SK-N-SH (cell line): ENCODE results near the gene AHDC1. TPM values are rescaled to one million over a fixed set of nuclear protein-coding genes. Genes with fewer than 3 reads are reported as not detected.

Source experiments
- CTCF ChIA-PET: fragments of 300-600, 350-600 bp; formaldehyde crosslinking; extraction: SDS; loops from one replicate; lab custom pipeline; 2021; lab: Yijun Ruan, JAX
- POLR2A ChIA-PET: fragments of 350-600 bp; sonication (Branson Sonifier 250); formaldehyde crosslinking; extraction: SDS; loops from one replicate; lab custom pipeline; 2020; ENCODE audit warnings: antibody characterized with exemption, inconsistent platforms; lab: Yijun Ruan, JAX
- DNase-seq: peaks from one replicate; pipeline ENCODE4 v3.0.0; 2012
- H2AFZ ChIP-seq: fragments of 200-600 bp; sonication (generic); 2 replicates; pipeline ENCODE4 v1.8.1; 2016; ENCODE audit warnings: antibody characterized with exemption, mild to moderate bottlenecking, low read depth
- H3F3A ChIP-seq: fragments of 200-600 bp; sonication (generic); replicated peaks from 2 replicates; pipeline ENCODE3; 2016; ENCODE audit warnings: antibody characterized with exemption, mild to moderate bottlenecking; ENCODE audit not compliant: insufficient read depth
- H3K27ac ChIP-seq, 2 experiments: fragments of 200-500 bp in 1 of 2; fragments of 200-600 bp in 1 of 2; sonication (Bioruptor generic) in 1 of 2; sonication (generic), shearing (Covaris generic) in 1 of 2; 2 replicates each; pipeline versions ENCODE4 v1.5.1 to v1.6.1; 2014 to 2016; ENCODE audit warnings: low read depth in 2 of 2, inconsistent platforms in 1 of 2, low read length in 1 of 2, mild to moderate bottlenecking in 1 of 2, mixed read lengths in 1 of 2
- H3K27me3 ChIP-seq: fragments of 200-600 bp; sonication (generic), shearing (Covaris generic); 2 replicates; pipeline ENCODE4 v1.6.1; 2016; ENCODE audit warnings: mixed run types; ENCODE audit not compliant: insufficient read depth
- H3K36me3 ChIP-seq, 2 experiments: fragments of 200-500 bp in 1 of 2; fragments of 200-600 bp in 1 of 2; sonication (Bioruptor generic) in 1 of 2; sonication (generic) in 1 of 2; replicated peaks in 1 of 2; 2 replicates each; pipeline versions ENCODE3 to v1.5.1; 2014 to 2016; ENCODE audit warnings: low read length in 1 of 2, mild to moderate bottlenecking in 1 of 2; ENCODE audit not compliant: insufficient read depth in 2 of 2, control insufficient read depth in 1 of 2
- H3K4me1 ChIP-seq, 2 experiments: fragments of 200-500 bp in 1 of 2; fragments of 200-600 bp in 1 of 2; sonication (Bioruptor generic) in 1 of 2; sonication (generic), shearing (Covaris generic) in 1 of 2; 2 replicates each; pipeline versions ENCODE4 v1.5.1 to v1.6.1; 2014 to 2016; ENCODE audit warnings: low read depth in 1 of 2, low read length in 1 of 2, mixed run types in 1 of 2; ENCODE audit not compliant: insufficient read depth in 2 of 2, control insufficient read depth in 1 of 2
- H3K4me2 ChIP-seq: fragments of 200-600 bp; sonication (generic), shearing (Covaris generic); 2 replicates; pipeline ENCODE4 v1.6.1; 2017; ENCODE audit warnings: mixed run types
- H3K4me3 ChIP-seq, 2 experiments: fragments of 200-500 bp in 1 of 2; fragments of 200-600 bp in 1 of 2; sonication (Bioruptor generic) in 1 of 2; sonication (generic), shearing (Covaris generic) in 1 of 2; 2 replicates each; pipeline versions ENCODE4 v1.5.1 to v1.8.1; 2014 to 2016; ENCODE audit warnings: low read depth in 2 of 2, inconsistent platforms in 1 of 2, low read length in 1 of 2, mild to moderate bottlenecking in 1 of 2, mixed read lengths in 1 of 2, moderate library complexity in 1 of 2
- H3K79me2 ChIP-seq: fragments of 200-600 bp; sonication (generic); 2 replicates; pipeline ENCODE4 v1.8.1; 2017; ENCODE audit warnings: mild to moderate bottlenecking; ENCODE audit not compliant: insufficient read depth
- H3K9ac ChIP-seq: fragments of 200-600 bp; sonication (generic); 2 replicates; pipeline ENCODE4 v1.6.1; 2017; ENCODE audit warnings: mixed run types
- H3K9me2 ChIP-seq: fragments of 200-600 bp; sonication (generic); 2 replicates; pipeline ENCODE4 v1.6.1; 2017; ENCODE audit warnings: mixed run types
- H3K9me3 ChIP-seq: fragments of 200-600 bp; sonication (generic); 2 replicates; pipeline ENCODE4 v1.6.1; 2017; ENCODE audit warnings: mixed run types, mild to moderate bottlenecking, moderate library complexity
- H4K20me1 ChIP-seq: fragments of 200-600 bp; sonication (generic); 2 replicates; pipeline ENCODE4 v1.6.1; 2017; ENCODE audit warnings: mild to moderate bottlenecking, mixed run types; ENCODE audit not compliant: insufficient read depth
- CHD2 ChIP-seq: fragments of 150-350 bp; IDR thresholded peaks from 2 replicates; pipeline ENCODE4 v1.6.1; 2018; ENCODE audit warnings: low read length; ENCODE audit not compliant: partially characterized antibody
- FOSL2 ChIP-seq: IDR thresholded peaks from 2 replicates; pipeline ENCODE4 v1.4.0; 2012; ENCODE audit warnings: low read depth, mild to moderate bottlenecking, moderate library complexity, borderline replicate concordance
- FOXM1 ChIP-seq: IDR thresholded peaks from 2 replicates; pipeline ENCODE4 v1.4.0; 2012; ENCODE audit warnings: low read depth, mild to moderate bottlenecking
- MEF2A ChIP-seq: IDR thresholded peaks from 2 replicates; pipeline ENCODE4 v1.4.0; 2012; ENCODE audit warnings: low read depth, borderline replicate concordance
- MXI1 ChIP-seq: IDR thresholded peaks from 2 replicates; pipeline ENCODE4 v1.6.1; 2012; ENCODE audit warnings: mild to moderate bottlenecking, low read depth, low read length, improper control_type of control experiment
- RAD21 ChIP-seq: IDR thresholded peaks from 2 replicates; pipeline ENCODE4 v1.6.1; 2012; ENCODE audit warnings: mild to moderate bottlenecking, low read length
- RCOR1 ChIP-seq: fragments of 150-350 bp; IDR thresholded peaks from 2 replicates; pipeline ENCODE4 v1.6.1; 2017; ENCODE audit warnings: antibody characterized with exemption, low read length
- TEAD4 ChIP-seq: IDR thresholded peaks from 2 replicates; pipeline ENCODE4 v1.4.0; 2012; ENCODE audit warnings: mild to moderate bottlenecking, borderline replicate concordance; ENCODE audit not compliant: insufficient read depth
- YY1 ChIP-seq: IDR thresholded peaks from 2 replicates; pipeline ENCODE4 v1.4.0; 2012; ENCODE audit warnings: low read depth, mild to moderate bottlenecking
- ZBTB33 ChIP-seq: IDR thresholded peaks from 2 replicates; pipeline ENCODE4 v1.4.0; 2012; ENCODE audit warnings: low read depth, borderline replicate concordance
- WGBS: methylation state at CpG from one replicate; pipeline ENCODE4 v1.1.6; 2017; ENCODE audit warnings: low lambda C conversion rate; 5-methylcytosine and 5-hydroxymethylcytosine counted together
- polyA plus RNA-seq, 3 experiments: library from polyadenylated mRNA; depleted of rRNA; stranded (reverse); fragments of >200 nt; gene quantifications; 2 replicates each; pipeline ENCODE4 v1.2.3, GENCODE V29; 2012
- TF ChIP-seq, protein P1 (sequence below): IDR thresholded peaks from 2 replicates; pipeline ENCODE4 v1.4.0; 2012; ENCODE audit warnings: low read depth
- TF ChIP-seq, protein P2 (sequence below): fragments of 150-350 bp; IDR thresholded peaks from 2 replicates; pipeline ENCODE4 v1.6.1; 2016; ENCODE audit warnings: mild to moderate bottlenecking, low read depth, low read length
- TF ChIP-seq, protein P3 (sequence below): IDR thresholded peaks from 2 replicates; pipeline ENCODE4 v1.4.0; 2012; ENCODE audit warnings: low read depth, borderline replicate concordance
- TF ChIP-seq, protein P4 (sequence below): fragments of 150-350 bp; IDR thresholded peaks from 2 replicates; pipeline ENCODE4 v1.6.1; 2017; ENCODE audit warnings: antibody characterized with exemption, low read length, low read depth, borderline replicate concordance

AHDC1 gene
- polyA plus RNA-seq, 1 of the 3 experiments (the other 2 are of a cell fraction), result 8.5 TPM

DNA sequence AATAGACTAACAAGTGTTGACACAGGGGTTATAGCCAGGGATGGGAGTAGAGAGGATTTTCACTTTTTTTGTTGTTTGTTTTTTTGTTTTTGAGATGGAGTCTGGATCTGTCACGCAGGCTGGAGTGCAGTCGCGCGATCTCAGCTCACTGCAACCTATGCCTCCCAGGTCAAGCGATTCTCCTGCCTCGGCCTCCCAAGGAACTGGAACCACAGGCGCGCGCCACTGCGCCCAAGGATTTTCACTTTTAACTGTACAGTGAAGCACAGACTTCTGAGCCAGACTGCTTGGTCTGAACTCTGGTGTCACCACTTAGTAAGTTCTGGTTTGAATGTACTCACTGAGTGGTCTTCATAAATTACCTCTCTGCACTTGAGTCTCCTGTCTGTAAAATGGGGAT lies 73.8 kb downstream of the AHDC1 start:
- Histone ChIP-seq H4K20me1 (no peaks in the 10 kb centered on the region), H3K9me2 (no peaks in the 10 kb centered on the region), H3K79me2 (no peaks in the 10 kb centered on the region), H3K27ac (no peak overlapping the region), H3K9me3 (no peaks in the 10 kb centered on the region), H3K27me3 (no peaks in the 10 kb centered on the region), H2AFZ (no peak overlapping the region), H3K4me1 (peaks cover 1 to 43% of the 10 kb centered on the region in 2 experiments; a peak in 1 of 4 replicates), H3K4me3 (no peak overlapping the region), H3K4me2 (no peak overlapping the region), H3K36me3 (peaks cover 9 to 14% of the 10 kb centered on the region in 2 experiments), H3K9ac (no peak overlapping the region), H3F3A (no peaks in the 10 kb centered on the region)
- WGBS, result 99% methylated on average over 10 of the region's 10 CpGs
- TF ChIP-seq, protein P1, sequence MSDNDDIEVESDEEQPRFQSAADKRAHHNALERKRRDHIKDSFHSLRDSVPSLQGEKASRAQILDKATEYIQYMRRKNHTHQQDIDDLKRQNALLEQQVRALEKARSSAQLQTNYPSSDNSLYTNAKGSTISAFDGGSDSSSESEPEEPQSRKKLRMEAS, result no peak
- no peak for TF ChIP-seq CHD2
- no peak for TF ChIP-seq YY1
- no peak for TF ChIP-seq FOSL2
- no peak for TF ChIP-seq RCOR1
- no peak for TF ChIP-seq RAD21
- no peak for TF ChIP-seq ZBTB33
- no peak for TF ChIP-seq FOXM1
- TF ChIP-seq, protein P2, sequence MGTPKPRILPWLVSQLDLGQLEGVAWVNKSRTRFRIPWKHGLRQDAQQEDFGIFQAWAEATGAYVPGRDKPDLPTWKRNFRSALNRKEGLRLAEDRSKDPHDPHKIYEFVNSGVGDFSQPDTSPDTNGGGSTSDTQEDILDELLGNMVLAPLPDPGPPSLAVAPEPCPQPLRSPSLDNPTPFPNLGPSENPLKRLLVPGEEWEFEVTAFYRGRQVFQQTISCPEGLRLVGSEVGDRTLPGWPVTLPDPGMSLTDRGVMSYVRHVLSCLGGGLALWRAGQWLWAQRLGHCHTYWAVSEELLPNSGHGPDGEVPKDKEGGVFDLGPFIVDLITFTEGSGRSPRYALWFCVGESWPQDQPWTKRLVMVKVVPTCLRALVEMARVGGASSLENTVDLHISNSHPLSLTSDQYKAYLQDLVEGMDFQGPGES, result no peak
- no peak for TF ChIP-seq MEF2A
- TF ChIP-seq, protein P3, sequence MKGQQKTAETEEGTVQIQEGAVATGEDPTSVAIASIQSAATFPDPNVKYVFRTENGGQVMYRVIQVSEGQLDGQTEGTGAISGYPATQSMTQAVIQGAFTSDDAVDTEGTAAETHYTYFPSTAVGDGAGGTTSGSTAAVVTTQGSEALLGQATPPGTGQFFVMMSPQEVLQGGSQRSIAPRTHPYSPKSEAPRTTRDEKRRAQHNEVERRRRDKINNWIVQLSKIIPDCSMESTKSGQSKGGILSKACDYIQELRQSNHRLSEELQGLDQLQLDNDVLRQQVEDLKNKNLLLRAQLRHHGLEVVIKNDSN, result no peak
- TF ChIP-seq, protein P4, sequence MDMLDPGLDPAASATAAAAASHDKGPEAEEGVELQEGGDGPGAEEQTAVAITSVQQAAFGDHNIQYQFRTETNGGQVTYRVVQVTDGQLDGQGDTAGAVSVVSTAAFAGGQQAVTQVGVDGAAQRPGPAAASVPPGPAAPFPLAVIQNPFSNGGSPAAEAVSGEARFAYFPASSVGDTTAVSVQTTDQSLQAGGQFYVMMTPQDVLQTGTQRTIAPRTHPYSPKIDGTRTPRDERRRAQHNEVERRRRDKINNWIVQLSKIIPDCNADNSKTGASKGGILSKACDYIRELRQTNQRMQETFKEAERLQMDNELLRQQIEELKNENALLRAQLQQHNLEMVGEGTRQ, result no peak
- POLR2A ChIA-PET, result no interaction called here
- CTCF ChIA-PET, result interaction anchor here (1.1 kb wide), 2 partner anchors 26 to 39 kb away, joined by 3 read pairs; no protein-coding TSS in a partner anchor
- no peak for DNase-seq

DNA sequence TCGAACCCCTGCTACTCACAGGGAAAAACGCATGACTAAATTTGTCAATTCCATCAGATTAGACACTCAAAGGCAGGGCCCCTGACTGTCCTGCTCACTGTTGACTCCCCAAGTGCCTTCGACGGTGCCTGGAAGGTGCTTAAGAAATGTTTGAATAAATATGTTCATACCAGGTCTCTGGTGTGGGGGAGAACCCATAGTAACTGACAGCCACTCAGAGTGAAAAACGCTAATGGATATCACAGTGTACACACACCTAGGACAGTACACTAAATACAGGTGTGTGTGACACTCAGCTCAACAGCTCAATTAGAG lies 74.3 kb downstream of the AHDC1 start:
- Histone ChIP-seq H3K27ac (no peak overlapping the region), H3K27me3 (no peaks in the 10 kb centered on the region), H3K4me2 (no peak overlapping the region), H3K9me3 (no peaks in the 10 kb centered on the region), H3F3A (no peaks in the 10 kb centered on the region), H4K20me1 (no peaks in the 10 kb centered on the region), H3K4me1 (peaks cover 3 to 41% of the 10 kb centered on the region in 2 experiments; a peak in 1 of 4 replicates), H3K36me3 (peaks cover 9 to 11% of the 10 kb centered on the region in 2 experiments), H3K9ac (no peak overlapping the region), H3K9me2 (no peaks in the 10 kb centered on the region), H3K4me3 (no peak overlapping the region), H3K79me2 (no peaks in the 10 kb centered on the region), H2AFZ (no peak overlapping the region)
- no peak for DNase-seq
- WGBS, result 93% methylated on average over 5 of the region's 5 CpGs
- POLR2A ChIA-PET, result no interaction called here
- CTCF ChIA-PET, result interaction anchor here (0.6 to 1.1 kb wide), 3 partner anchors 27 to 142 kb away, joined by 3 read pairs; no protein-coding TSS in a partner anchor
- TF ChIP-seq TEAD4, result no peak
- TF ChIP-seq MXI1, result no peak
